ENCODE measurements around the gene KIAA1671. TPM values are rescaled to one million over a fixed set of nuclear protein-coding genes. Genes with fewer than 3 reads are reported as not detected.

The KIAA1671 gene
- total RNA-seq, 2 donors from 2014 or later = 16.8 to 21.7 TPM

DNA sequence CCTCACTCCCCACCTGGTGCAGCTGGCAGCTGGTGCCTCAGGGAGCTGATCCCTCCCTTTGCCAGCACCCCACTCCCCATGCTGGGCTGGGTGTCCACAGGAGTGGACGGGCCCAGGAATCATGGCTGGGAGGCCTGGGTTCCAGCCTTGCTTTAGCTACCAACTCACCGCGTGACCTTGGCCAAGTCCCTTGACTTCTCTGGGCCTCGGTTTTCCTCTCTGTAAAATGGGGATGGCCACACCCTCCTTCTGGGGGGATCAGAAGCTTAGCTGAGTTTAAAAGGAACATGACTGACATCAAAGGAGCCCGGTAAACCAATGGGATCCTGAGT is 116.9 kb downstream of the KIAA1671 start:
- TF ChIP-seq, protein P1, sequence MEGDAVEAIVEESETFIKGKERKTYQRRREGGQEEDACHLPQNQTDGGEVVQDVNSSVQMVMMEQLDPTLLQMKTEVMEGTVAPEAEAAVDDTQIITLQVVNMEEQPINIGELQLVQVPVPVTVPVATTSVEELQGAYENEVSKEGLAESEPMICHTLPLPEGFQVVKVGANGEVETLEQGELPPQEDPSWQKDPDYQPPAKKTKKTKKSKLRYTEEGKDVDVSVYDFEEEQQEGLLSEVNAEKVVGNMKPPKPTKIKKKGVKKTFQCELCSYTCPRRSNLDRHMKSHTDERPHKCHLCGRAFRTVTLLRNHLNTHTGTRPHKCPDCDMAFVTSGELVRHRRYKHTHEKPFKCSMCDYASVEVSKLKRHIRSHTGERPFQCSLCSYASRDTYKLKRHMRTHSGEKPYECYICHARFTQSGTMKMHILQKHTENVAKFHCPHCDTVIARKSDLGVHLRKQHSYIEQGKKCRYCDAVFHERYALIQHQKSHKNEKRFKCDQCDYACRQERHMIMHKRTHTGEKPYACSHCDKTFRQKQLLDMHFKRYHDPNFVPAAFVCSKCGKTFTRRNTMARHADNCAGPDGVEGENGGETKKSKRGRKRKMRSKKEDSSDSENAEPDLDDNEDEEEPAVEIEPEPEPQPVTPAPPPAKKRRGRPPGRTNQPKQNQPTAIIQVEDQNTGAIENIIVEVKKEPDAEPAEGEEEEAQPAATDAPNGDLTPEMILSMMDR (IDR thresholded peaks at IDR 0.05) = no peak
- no peak for DNase-seq (ENCODE audit: low spot score)
- Histone ChIP-seq H3K36me3 (no peaks in the 10 kb centered on the region), H3K4me1 (peaks cover 0 to 33% of the 10 kb centered on the region in 2 donors), H3K27me3 (no peaks in the 10 kb centered on the region), H3K9me3 (no peaks in the 10 kb centered on the region), H3K4me3 (no peak overlapping the region), H3K27ac (no peak overlapping the region)

GRCh38 chr22:25069758-25070481 is 117.4 kb downstream of the KIAA1671 start:
- Histone ChIP-seq H3K4me3 (peak overlapping the region; percentile 7 to 12), H3K4me1 (peaks cover 0 to 28% of the 10 kb centered on the region in 2 donors), H3K9me3 (no peaks in the 10 kb centered on the region), H3K36me3 (no peaks in the 10 kb centered on the region), H3K27ac (peak overlapping the region in 1 of 2 donors; percentile 29), H3K27me3 (no peaks in the 10 kb centered on the region)
- DNase-seq (ENCODE audit: low spot score) = no peak
- TF ChIP-seq, protein P1 (IDR thresholded peaks at IDR 0.05) = no peak

DNA sequence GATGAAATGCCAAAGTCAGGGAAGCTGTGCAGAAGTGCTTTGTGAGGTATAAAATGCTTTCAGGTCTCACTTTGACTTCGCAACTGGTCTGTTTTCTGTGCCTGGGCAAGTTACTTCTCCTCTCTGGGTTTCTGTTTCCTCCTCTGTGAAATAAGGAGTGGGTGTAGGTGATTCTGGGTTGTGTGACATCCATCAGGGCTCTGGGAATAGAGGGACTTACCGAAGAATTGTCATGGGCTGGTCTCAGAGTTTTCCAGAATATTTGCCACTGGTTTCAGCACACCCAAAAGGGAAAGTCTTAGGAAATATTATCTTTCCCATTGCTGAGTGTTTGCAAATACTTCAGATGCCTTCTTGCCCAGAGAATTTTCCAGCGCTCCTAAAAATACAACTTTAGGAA is 118.4 kb downstream of the KIAA1671 start:
- Histone ChIP-seq H3K27ac (no peak overlapping the region), H3K4me1 (peaks cover 0 to 23% of the 10 kb centered on the region in 2 donors)

GRCh38 chr22:25071720-25072119 is 119.2 kb downstream of the KIAA1671 start:
- TF ChIP-seq, protein P1 (IDR thresholded peaks at IDR 0.05) = no peak
- no peaks in the 10 kb centered on the region for H3K36me3 ChIP-seq
- H3K27ac ChIP-seq = no peak overlapping the region
- H3K4me3 ChIP-seq = no peak overlapping the region
- H3K9me3 ChIP-seq = no peaks in the 10 kb centered on the region
- H3K4me1 ChIP-seq = peaks cover 0 to 30% of the 10 kb centered on the region in 2 donors
- no peaks in the 10 kb centered on the region for H3K27me3 ChIP-seq
- no peak for DNase-seq (ENCODE audit: low spot score)

More for the DNA sequence above, 118.4 kb downstream of the KIAA1671 start:
- Histone ChIP-seq H3K4me3 (no peak overlapping the region), H3K27me3 (no peaks in the 10 kb centered on the region), H3K9me3 (no peaks in the 10 kb centered on the region), H3K36me3 (no peaks in the 10 kb centered on the region)
- no peak for DNase-seq (ENCODE audit: low spot score)
- TF ChIP-seq, protein P1 (IDR thresholded peaks at IDR 0.05) = no peak

DNA sequence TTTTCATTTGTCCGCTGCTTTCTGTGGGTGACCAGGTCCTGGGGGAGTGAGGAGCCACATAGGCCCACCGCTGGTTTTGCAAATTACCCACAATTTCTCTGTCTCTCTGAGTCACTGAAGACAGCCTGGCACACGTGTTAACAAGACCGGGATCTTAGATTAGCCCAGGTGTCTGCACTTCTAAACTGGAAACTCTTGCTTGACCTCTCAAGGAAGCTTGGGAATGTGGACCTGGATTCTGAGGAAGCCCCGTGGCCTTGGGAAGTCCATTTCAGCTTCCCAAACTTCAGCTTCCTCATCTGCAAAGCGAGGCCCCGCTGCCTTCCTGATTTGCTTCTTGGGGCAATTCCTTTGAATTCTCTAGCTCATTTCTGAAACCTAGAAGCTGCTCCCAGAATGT is 119.9 kb downstream of the KIAA1671 start:
- peaks cover 0 to 34% of the 10 kb centered on the region in 2 donors for H3K4me1 ChIP-seq

More for the DNA sequence above, 119.9 kb downstream of the KIAA1671 start:
- H3K36me3 ChIP-seq = no peaks in the 10 kb centered on the region
- TF ChIP-seq, protein P1 (IDR thresholded peaks at IDR 0.05) = no peak
- no peak overlapping the region for H3K4me3 ChIP-seq
- no peak overlapping the region for H3K27ac ChIP-seq
- no peaks in the 10 kb centered on the region for H3K9me3 ChIP-seq
- H3K27me3 ChIP-seq = no peaks in the 10 kb centered on the region
- DNase-seq (ENCODE audit: low spot score) = no peak
